Neural cell (in vitro differentiated cells): ENCODE measurements around the gene URB1. TPM values are rescaled to one million over a fixed set of nuclear protein-coding genes. Genes with fewer than 3 reads are reported as not detected.

Experiments
- H2AFZ ChIP-seq: fragments of 200-600, 300-800 bp; sonication (generic), shearing (Covaris generic); 2 replicates; pipeline ENCODE4 v1.6.0; 2014; ENCODE audit warnings: low read depth, mild to moderate bottlenecking, antibody characterized with exemption, low read length, moderate library complexity
- H3F3A ChIP-seq: fragments of 200-600 bp; shearing (Covaris generic); 2 replicates; pipeline ENCODE4 v1.6.1; 2016; ENCODE audit warnings: mild to moderate bottlenecking, moderate library complexity, mixed read lengths, antibody characterized with exemption, low read length; ENCODE audit not compliant: insufficient read depth, poor library complexity, severe bottlenecking
- H3K27ac ChIP-seq: fragments of 200-600, 300-800 bp; sonication (generic), shearing (Covaris generic); 2 replicates; pipeline ENCODE4 v1.5.1; 2014; ENCODE audit warnings: mild to moderate bottlenecking, low read length, moderate library complexity
- H3K27me3 ChIP-seq: fragments of 300-800, 200-600 bp; sonication (generic), shearing (Covaris generic); 2 replicates; pipeline ENCODE4 v1.6.0; 2014; ENCODE audit warnings: mild to moderate bottlenecking, low read depth, low read length, moderate library complexity; ENCODE audit not compliant: insufficient read depth
- H3K36me3 ChIP-seq: fragments of 300-800, 200-600 bp; sonication (generic), shearing (Covaris generic); 2 replicates; pipeline ENCODE4 v1.5.1; 2014; ENCODE audit warnings: mild to moderate bottlenecking, antibody characterized with exemption, low read length, moderate library complexity; ENCODE audit not compliant: insufficient read depth
- H3K4me2 ChIP-seq: fragments of 300-800, 200-600 bp; sonication (generic), shearing (Covaris generic); 2 replicates; pipeline ENCODE4 v1.6.0; 2014; ENCODE audit warnings: mild to moderate bottlenecking, low read length
- H3K4me3 ChIP-seq: fragments of 300-800, 200-600 bp; sonication (generic), shearing (Covaris generic); 2 replicates; pipeline ENCODE4 v1.5.1; 2014; ENCODE audit warnings: mild to moderate bottlenecking, low read length, moderate library complexity
- H3K79me2 ChIP-seq: fragments of 200-600 bp; shearing (Covaris generic); replicated peaks from 2 replicates; pipeline ENCODE4 v1.6.0; 2014; ENCODE audit warnings: mild to moderate bottlenecking, low read length, moderate library complexity; ENCODE audit not compliant: insufficient read depth
- H3K9ac ChIP-seq: fragments of 300-800, 200-600 bp; sonication (generic), shearing (Covaris generic); 2 replicates; pipeline ENCODE4 v1.6.1; 2016; ENCODE audit warnings: mild to moderate bottlenecking, low read length, mixed read lengths
- H3K9me2 ChIP-seq: fragments of 200-600 bp; shearing (Covaris generic); 2 replicates; pipeline ENCODE4 v1.6.1; 2016; ENCODE audit warnings: mild to moderate bottlenecking, low read length, mixed read lengths; ENCODE audit not compliant: insufficient read depth
- H3K9me3 ChIP-seq: fragments of 200-600, 300-800 bp; sonication (generic), shearing (Covaris generic); 2 replicates; pipeline ENCODE4 v1.6.1; 2016; ENCODE audit warnings: mild to moderate bottlenecking, mixed run types, low read length, moderate library complexity, mixed read lengths
- H4K20me1 ChIP-seq: fragments of 200-600 bp; shearing (Covaris generic); 2 replicates; pipeline ENCODE4 v1.6.1; 2016; ENCODE audit warnings: mild to moderate bottlenecking, mixed run types; ENCODE audit not compliant: insufficient read depth
- CTCF ChIP-seq: fragments of 450-650 bp; IDR thresholded peaks from 2 replicates; pipeline ENCODE4 v1.5.1; 2014; ENCODE audit warnings: antibody characterized with exemption, mild to moderate bottlenecking, moderate library complexity; ENCODE audit not compliant: poor library complexity, severe bottlenecking
- EP300 ChIP-seq: fragments of 450-650 bp; conservative IDR thresholded peaks from 2 replicates; pipeline ENCODE4 v1.6.1; 2014; ENCODE audit warnings: antibody characterized with exemption, mild to moderate bottlenecking, moderate library complexity; ENCODE audit not compliant: poor library complexity, severe bottlenecking
- EZH2 ChIP-seq: fragments of 200-600, 300-800 bp; shearing (Covaris generic), sonication (generic); IDR thresholded peaks from 2 replicates; pipeline ENCODE4 v1.6.1; 2014; ENCODE audit warnings: antibody characterized with exemption, low read length, borderline replicate concordance, mild to moderate bottlenecking; ENCODE audit not compliant: insufficient read depth, poor library complexity, severe bottlenecking
- MXI1 ChIP-seq: fragments of 450-650 bp; conservative IDR thresholded peaks from 2 replicates; pipeline ENCODE4 v1.6.1; 2014; ENCODE audit warnings: antibody characterized with exemption, mild to moderate bottlenecking; ENCODE audit not compliant: poor library complexity, severe bottlenecking
- POLR2AphosphoS5 ChIP-seq: IDR thresholded peaks from 2 replicates; pipeline ENCODE4 v1.6.1; 2012
- RAD21 ChIP-seq: fragments of 450-650 bp; conservative IDR thresholded peaks from 2 replicates; pipeline ENCODE4 v1.6.1; 2014; ENCODE audit warnings: antibody characterized with exemption, mild to moderate bottlenecking, moderate library complexity
- REST ChIP-seq: IDR thresholded peaks from 2 replicates; pipeline ENCODE4 v1.6.1; 2012; ENCODE audit warnings: borderline replicate concordance
- SMC3 ChIP-seq: fragments of 450-650 bp; conservative IDR thresholded peaks from 2 replicates; pipeline ENCODE4 v1.6.1; 2014; ENCODE audit warnings: antibody characterized with exemption, mild to moderate bottlenecking, moderate library complexity; ENCODE audit not compliant: poor library complexity
- TAF1 ChIP-seq: IDR thresholded peaks from 2 replicates; pipeline ENCODE4 v1.6.1; 2012; ENCODE audit warnings: low read depth
- polyA plus RNA-seq: library from polyadenylated mRNA; depleted of rRNA; stranded (reverse); fragments of >200 nt; gene quantifications from 2 replicates; pipeline ENCODE4 v1.2.3, GENCODE V29; 2014

The URB1 gene
- polyA plus RNA-seq, 1 donor from 2014 or later, result 4.4 TPM

DNA sequence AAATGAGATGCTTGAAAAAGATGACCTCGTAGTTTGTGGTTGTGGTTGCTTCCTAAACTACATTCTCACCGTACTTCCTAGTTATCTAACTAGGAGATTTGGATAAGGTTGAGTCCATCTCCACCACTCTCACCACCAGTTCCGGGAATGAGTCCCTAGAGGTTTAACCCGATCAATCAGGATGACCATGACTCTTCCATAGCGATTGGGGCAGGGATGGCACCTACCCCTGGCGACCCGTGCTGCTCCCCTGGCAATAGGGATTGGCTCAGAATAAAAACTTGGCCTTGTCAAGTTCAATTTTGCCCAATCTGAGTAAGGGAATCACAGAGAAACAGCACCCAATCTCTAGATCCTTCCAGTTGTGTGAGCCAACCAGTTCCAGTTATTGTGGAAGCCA is 111.3 kb downstream of the URB1 start:
- Histone ChIP-seq H3K27ac (no peak overlapping the region), H2AFZ (no peak overlapping the region), H3K36me3 (no peaks in the 10 kb centered on the region), H3K79me2 (peaks cover 9% of the 10 kb centered on the region), H3K4me2 (no peak overlapping the region), H3F3A (no peaks in the 10 kb centered on the region), H3K4me3 (no peak overlapping the region), H3K27me3 (no peaks in the 10 kb centered on the region), H4K20me1 (no peaks in the 10 kb centered on the region), H3K9me2 (no peaks in the 10 kb centered on the region), H3K9ac (no peak overlapping the region), H3K9me3 (no peaks in the 10 kb centered on the region)
- TF ChIP-seq CTCF (no peak), EZH2 (no peak), RAD21 (no peak), TAF1 (no peak), SMC3 (no peak), POLR2AphosphoS5 (no peak), EP300 (no peak), MXI1 (no peak), REST (no peak)

- Histone ChIP-seq H3K27ac (peak overlapping the region; percentile 51), H3K4me2 (peak overlapping the region; percentile 96), H3K9me3 (no peaks in the 10 kb centered on the region), H3K27me3 (no peaks in the 10 kb centered on the region), H3K79me2 (peaks cover 10% of the 10 kb centered on the region), H3K9ac (peak overlapping the region; percentile 74), H2AFZ (peak overlapping the region; percentile 93), H3F3A (no peaks in the 10 kb centered on the region), H3K9me2 (no peaks in the 10 kb centered on the region), H3K4me3 (peak overlapping the region; percentile 95), H3K36me3 (no peaks in the 10 kb centered on the region), H4K20me1 (no peaks in the 10 kb centered on the region)
- TF ChIP-seq CTCF (no peak), RAD21 (no peak), POLR2AphosphoS5 (no peak), SMC3 (no peak)
Measured at GRCh38 chr21:32279377-32279680, 113.5 kb downstream of the URB1 start.
